Activated effector memory CD4-positive, alpha-beta T cell treated with Interleukin-2 at 50 U/mL for 16 hours (primary cell): ENCODE data around the gene POLR2F.

ENCODE experiments used
- DNase-seq: peaks from one replicate; pipeline ENCODE4 v3.0.0-alpha.2; 2020

POLR2F gene

GRCh38 chr22:38009000-38009806 is 55.7 kb downstream of the POLR2F start:
- no peak for DNase-seq

- no peak for DNase-seq
Observed at GRCh38 chr22:38012604-38013072, 59.1 kb downstream of the POLR2F start.

GRCh38 chr22:38014083-38014482 is 60.6 kb downstream of the POLR2F start:
- no peak for DNase-seq

- DNase-seq = no peak
Observed at GRCh38 chr22:38016182-38017151, 63.0 kb downstream of the POLR2F start.

- DNase-seq = no peak
Observed at GRCh38 chr22:38017272-38017920, 63.9 kb downstream of the POLR2F start.

GRCh38 chr22:38017939-38018885 is 64.7 kb downstream of the POLR2F start:
- no peak for DNase-seq
